NCI-H69 (cell line): Measurements from ENCODE around the gene CDSN.
"Not testable (repeated sequence)": the region's sequence is repeated elsewhere in the genome, so short reads cannot be mapped to it uniquely, and the experiment has no call there.

Experiments used
- DNase-seq: peaks from one replicate; lab custom pipeline; 2025; lab: John Stamatoyannopoulos, UW

Gene CDSN

GRCh38 chr6:31087494-31088089 is 32.7 kb downstream of the CDSN start:
- peak; percentile 84 for DNase-seq

- no peak for DNase-seq
Observed at GRCh38 chr6:31086788-31087440, 33.3 kb downstream of the CDSN start.

- DNase-seq = peak; percentile 86
Observed at GRCh38 chr6:31083742-31084354, 36.4 kb downstream of the CDSN start.

GRCh38 chr6:31081872-31082271 is 38.4 kb downstream of the CDSN start:
- DNase-seq = no peak

- peak; percentile 75 for DNase-seq
Observed at GRCh38 chr6:31079656-31080261, 40.5 kb downstream of the CDSN start.

- peak; percentile 14 for DNase-seq
Observed at GRCh38 chr6:31076611-31077010, 43.6 kb downstream of the CDSN start.

GRCh38 chr6:31075528-31075927 is 44.7 kb downstream of the CDSN start:
- DNase-seq = no peak

GRCh38 chr6:31074401-31074800 is 45.8 kb downstream of the CDSN start:
- DNase-seq = no peak

- DNase-seq = peak; percentile 57
Observed at GRCh38 chr6:31070711-31071197, 49.5 kb downstream of the CDSN start.

GRCh38 chr6:31068669-31069340 is 51.4 kb downstream of the CDSN start:
- DNase-seq = peak; percentile 89

GRCh38 chr6:31067891-31068668 is 52.2 kb downstream of the CDSN start:
- not testable (repeated sequence) for DNase-seq

- DNase-seq = not testable (repeated sequence)
Observed at GRCh38 chr6:31067028-31067427, 53.2 kb downstream of the CDSN start.

- no peak for DNase-seq
Observed at GRCh38 chr6:31065556-31065955, 54.7 kb downstream of the CDSN start.
